ENCODE data around the gene SMARCD2. TPM values are rescaled to one million over a fixed set of nuclear protein-coding genes. Genes with fewer than 3 reads are reported as not detected.

SMARCD2 gene
- total and polyA plus RNA-seq, 2 of the 13 experiments (the other 11 are each of a cell fraction or from before 2014, with no cell fraction given) = 122 to 150 TPM

- ChIA-PET POLR2A (no interaction called here), CTCF (ENCODE audit: low intra/inter-chr PET ratio, low total read pairs) (no interaction called here)
- Histone ChIP-seq H3K27ac (ENCODE audit: extremely low read length, insufficient read depth, low read length) (no peak overlapping the region), H3K36me3 (replicated peaks in 1 of 2; ENCODE audit: control insufficient read depth in 1 of 2, insufficient read depth in 2 of 2, low read length in 2 of 2) (peaks cover 42 to 95% of the 10 kb centered on the region in 2 experiments), H3K79me2 (ENCODE audit: insufficient read depth, low read length) (no peaks in the 10 kb centered on the region), H3K9me3 (ENCODE audit: low read length) (no peaks in the 10 kb centered on the region), H3K4me3 (replicated peaks in 1 of 3; ENCODE audit: insufficient read depth in 1 of 3, low read depth in 2 of 3, low read length in 3 of 3) (no peak overlapping the region), H3K4me2 (ENCODE audit: low read depth, low read length) (no peak overlapping the region), H3K27me3 (ENCODE audit: control insufficient read depth in 1 of 2, insufficient read depth in 2 of 2, low read length in 2 of 2) (no peaks in the 10 kb centered on the region), H2AFZ (ENCODE audit: low read length) (no peak overlapping the region), H3K4me1 (ENCODE audit: insufficient read depth, low read length) (no peaks in the 10 kb centered on the region), H3K9ac (ENCODE audit: insufficient read depth, low read depth, low read length) (no peak overlapping the region), H4K20me1 (ENCODE audit: insufficient read depth, low read length) (no peaks in the 10 kb centered on the region)
- in situ Hi-C loops (cut with HindIII; ENCODE audit: extremely low pct_ligation_motif_present, low pct_unique_long_range_greater_than_20kb) (no loop called here), intact Hi-C loops (cut with micrococcal nuclease; ENCODE audit: unreplicated experiment) (no loop called here)
- FAIRE-seq = no peak
- TF ChIP-seq ZNF546 (CRISPR knock-in tag; conservative IDR thresholded peaks at IDR 0.05) (no peak), ZNF619 (CRISPR knock-in tag; IDR thresholded peaks at IDR 0.05) (no peak), ZXDC (CRISPR knock-in tag; IDR thresholded peaks at IDR 0.05) (no peak), ZNF512B (CRISPR knock-in tag; IDR thresholded peaks at IDR 0.05; ENCODE audit: borderline replicate concordance) (no peak), HNF1A (IDR thresholded peaks at IDR 0.05; ENCODE audit: low read depth) (no peak), HNF1A (CRISPR knock-in tag; IDR thresholded peaks at IDR 0.05; ENCODE audit: borderline replicate concordance) (no peak), ZNF143 (CRISPR knock-in tag; IDR thresholded peaks at IDR 0.05) (no peak), MLLT10 (CRISPR knock-in tag; IDR thresholded peaks at IDR 0.05) (no peak)
- 87% methylated on average over 2 of the region's 2 CpGs for WGBS (ENCODE audit: low lambda C conversion rate)
- ATAC-seq = no peak
- DNase-seq (ENCODE audit: low spot score) = no peak
- BruUV-seq (replicated peaks) = TSS peak; percentile 30
Observed at GRCh38 chr17:63805591-63805990, 36.9 kb downstream of the SMARCD2 start.
